Stimulated activated CD4-positive, alpha-beta T cell treated with anti-CD3 and anti-CD28 coated beads, Interleukin-1b, Interleukin-23, amount 100 ng/mL, for 1 hour (primary cell): ENCODE data around the gene MRAP2.
"Not testable (repeated sequence)": the region's sequence is repeated elsewhere in the genome, so short reads cannot be mapped to it uniquely, and the experiment has no call there.

Source experiments
- DNase-seq, 2 donors: peaks; one replicate each; pipeline ENCODE4 v3.0.0-alpha.2; 2020; ENCODE audit warnings: low read depth in 2 of 2

Gene MRAP2

GRCh38 chr6:84077645-84078044 is 44.1 kb downstream of the MRAP2 start:
- no peak for DNase-seq

DNA sequence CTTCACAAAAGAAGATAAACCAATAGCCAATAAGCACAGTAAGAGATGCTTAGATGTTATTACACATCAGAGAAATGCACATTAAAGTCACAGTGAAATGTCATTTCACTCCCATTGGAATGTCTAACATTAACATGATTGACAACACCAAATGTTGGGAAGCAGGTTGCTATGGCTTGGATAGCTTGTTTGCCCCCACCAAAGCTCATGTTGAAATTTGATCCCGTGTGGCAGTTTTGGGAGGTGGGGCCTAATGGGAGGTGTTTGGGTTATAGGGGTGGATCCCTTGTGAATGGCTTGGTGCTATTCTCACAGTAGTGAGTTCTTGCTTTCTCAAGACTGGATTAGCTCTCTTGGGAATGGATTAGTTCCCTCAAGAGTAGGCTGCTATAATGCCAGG is 44.8 kb downstream of the MRAP2 start:
- DNase-seq = no peak

DNA sequence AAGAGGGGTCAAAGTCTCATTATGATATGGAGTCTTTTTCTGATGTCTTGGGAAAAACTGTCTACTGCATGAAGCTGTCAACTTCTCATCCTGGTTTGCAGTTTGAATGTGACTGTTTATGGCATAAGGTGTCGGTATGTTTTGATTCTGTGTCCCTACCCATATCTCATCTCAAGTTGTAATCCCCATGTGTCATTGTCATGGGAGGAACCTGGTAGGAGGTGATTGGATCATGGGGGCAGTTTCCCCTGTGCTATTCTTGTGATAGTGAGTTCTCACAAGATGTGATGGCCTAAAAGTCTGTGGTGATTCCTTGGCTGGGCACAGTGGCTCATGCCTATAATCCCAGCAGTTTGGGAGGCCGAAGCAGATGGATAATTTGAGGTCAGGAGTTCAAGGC is 47.6 kb downstream of the MRAP2 start:
- no peak for DNase-seq

DNA sequence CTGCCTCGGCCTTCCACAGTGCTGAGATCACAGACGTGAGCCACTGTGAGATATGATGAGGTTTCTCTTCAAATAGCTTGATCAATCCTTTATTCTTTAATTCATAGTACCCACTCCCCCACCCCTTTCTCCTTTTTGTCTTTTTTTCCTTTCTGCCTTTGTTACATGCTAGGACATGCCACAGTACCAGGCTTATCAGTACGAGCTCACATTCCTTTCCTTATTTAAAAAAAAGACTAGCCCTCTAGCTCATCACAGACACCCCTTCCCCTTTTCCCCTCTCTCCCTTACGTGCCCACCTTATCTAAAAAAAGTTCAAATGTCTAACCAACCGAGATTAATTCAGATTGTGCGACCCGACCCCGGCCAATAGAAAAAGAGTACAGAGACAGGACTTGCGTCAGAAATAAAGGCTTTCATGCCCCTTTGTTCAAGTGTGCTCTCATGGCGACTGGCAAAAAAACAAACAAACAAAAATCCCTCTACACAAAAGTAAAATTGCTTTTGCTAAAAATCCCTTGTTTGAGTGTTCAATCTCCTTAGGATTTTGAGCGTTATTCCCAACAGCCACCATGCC is 49.2 kb downstream of the MRAP2 start:
- no peak for DNase-seq

GRCh38 chr6:84084705-84085104 is 51.1 kb downstream of the MRAP2 start:
- DNase-seq = not testable (repeated sequence)

GRCh38 chr6:84086056-84086455 is 52.5 kb downstream of the MRAP2 start:
- DNase-seq = no peak

- DNase-seq = no peak
These were observed 53.2 kb downstream of the MRAP2 start for GRCh38 chr6:84086545-84087429.

- no peak for DNase-seq
These were observed 55.5 kb downstream of the MRAP2 start for GRCh38 chr6:84089081-84089480.

- no peak for DNase-seq
These were observed 56.0 kb downstream of the MRAP2 start for GRCh38 chr6:84089552-84089951.

DNA sequence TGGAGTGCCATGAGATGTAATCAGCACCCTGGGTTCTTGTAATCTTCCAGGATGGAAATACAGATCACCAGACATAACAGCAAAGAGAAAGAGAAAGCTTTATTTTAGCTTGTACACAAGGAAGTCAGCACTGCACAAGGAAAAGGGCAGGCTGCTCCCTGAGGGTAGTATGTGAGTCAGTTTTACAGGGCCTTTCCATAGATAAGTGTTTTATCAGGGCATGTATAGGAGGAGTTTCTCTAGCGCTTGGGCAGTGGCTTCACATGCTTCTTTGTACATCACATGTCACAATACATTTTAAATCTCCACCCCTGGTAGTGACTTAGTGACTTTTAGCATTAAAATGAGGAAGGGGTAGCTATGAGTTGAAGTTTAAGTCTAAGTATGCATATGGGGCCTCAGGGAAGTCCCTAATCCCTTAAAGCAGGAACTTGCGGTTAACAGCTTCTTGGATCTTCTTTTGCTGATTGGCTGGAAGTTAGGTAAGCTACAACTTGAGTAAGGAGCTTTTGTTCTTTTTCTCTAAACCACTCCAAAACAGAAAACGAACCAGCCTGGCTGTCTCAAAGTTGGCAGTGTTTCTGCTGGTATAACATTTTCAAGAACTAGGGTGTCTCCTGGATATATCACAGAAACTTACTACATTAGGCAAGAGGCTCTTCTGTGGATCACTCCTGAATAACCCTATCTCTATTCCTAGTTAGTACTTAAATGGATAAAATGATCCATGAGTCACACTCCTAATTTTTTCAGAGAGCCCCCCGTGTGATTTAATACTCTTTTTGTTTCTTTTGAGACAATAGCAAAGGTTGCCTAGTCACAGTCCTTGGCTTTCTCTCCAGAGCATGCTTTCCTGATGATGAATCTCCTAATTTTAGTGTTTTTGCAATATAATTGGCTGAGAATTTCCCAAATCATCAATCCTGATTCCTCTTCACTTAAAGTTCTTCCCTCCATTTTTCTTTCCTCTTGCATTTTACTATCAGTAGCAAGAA is 60.2 kb downstream of the MRAP2 start:
- no peak for DNase-seq

DNA sequence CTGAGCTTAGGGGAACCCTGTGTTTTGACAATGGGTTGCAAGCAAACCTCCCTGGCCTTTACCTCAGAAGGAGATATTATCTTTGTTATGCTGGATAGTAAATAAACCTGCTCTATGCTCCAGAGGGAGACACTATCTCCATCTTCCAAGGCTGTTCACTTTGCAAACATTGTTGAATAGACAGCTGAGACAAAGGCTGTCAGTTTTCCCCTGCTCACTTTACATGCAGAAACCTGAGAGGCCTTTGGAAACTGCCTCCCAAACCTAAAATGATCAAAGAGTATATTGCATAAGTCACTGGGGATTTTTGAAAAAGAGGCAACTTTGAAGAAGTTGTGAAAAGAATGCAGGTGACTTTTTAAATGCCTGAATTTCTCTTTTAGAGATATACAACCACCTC is 61.6 kb downstream of the MRAP2 start:
- DNase-seq = no peak

GRCh38 chr6:84103029-84103428 is 69.5 kb downstream of the MRAP2 start:
- DNase-seq = no peak

DNA sequence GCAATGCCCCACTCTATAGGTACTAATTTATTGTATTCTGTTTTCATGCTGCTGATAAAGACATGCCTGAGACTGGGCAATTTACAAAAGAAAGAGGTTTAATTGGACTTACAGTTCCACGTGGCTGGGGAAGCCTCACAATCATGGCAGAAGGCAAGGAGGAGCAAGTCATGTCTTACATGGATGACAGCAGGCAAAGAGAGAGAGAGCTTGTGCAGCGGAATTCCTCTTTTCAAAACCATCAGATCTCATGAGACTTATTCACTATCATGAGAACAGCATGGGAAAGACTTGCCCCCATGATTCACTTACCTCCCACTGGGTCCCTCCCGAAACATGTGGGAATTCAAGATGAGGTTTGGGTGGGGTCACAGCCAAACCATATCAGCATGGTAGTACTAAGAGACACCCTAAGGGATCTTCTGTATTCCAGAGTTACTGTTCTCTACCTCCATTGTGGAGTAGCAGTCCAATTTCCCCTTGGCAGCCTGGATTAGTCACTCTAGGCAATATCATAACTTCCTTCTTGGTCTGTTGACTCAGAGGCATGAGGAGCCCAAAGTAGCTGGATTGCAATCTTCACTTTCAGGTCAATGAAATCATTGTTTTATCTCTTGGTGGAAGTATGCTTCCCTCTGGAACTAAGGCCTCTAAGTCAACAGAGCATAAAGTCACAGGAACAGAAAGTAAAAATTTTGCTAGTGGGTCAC is 71.8 kb downstream of the MRAP2 start:
- DNase-seq = not testable (repeated sequence)

GRCh38 chr6:84107495-84107894 is 73.9 kb downstream of the MRAP2 start:
- no peak for DNase-seq

DNA sequence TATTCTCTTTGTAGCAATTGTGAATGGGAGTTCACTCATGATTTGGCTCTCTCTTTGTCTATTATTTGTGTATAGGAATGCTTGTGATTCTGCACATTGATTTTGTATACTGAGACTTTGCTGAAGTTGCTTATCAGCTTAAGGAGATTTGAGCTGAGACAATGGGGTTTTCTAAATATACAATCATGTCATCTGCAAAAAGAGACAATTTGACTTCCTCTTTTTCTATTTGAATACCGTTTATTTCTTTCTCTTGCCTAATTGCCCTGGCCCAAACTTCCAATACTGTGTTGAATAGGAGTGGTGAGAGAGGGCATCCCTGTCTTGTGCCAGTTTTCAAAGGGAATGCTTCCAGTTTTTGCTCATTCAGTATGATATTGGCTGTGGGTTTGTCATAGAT is 77.8 kb downstream of the MRAP2 start:
- not testable (repeated sequence) for DNase-seq

DNA sequence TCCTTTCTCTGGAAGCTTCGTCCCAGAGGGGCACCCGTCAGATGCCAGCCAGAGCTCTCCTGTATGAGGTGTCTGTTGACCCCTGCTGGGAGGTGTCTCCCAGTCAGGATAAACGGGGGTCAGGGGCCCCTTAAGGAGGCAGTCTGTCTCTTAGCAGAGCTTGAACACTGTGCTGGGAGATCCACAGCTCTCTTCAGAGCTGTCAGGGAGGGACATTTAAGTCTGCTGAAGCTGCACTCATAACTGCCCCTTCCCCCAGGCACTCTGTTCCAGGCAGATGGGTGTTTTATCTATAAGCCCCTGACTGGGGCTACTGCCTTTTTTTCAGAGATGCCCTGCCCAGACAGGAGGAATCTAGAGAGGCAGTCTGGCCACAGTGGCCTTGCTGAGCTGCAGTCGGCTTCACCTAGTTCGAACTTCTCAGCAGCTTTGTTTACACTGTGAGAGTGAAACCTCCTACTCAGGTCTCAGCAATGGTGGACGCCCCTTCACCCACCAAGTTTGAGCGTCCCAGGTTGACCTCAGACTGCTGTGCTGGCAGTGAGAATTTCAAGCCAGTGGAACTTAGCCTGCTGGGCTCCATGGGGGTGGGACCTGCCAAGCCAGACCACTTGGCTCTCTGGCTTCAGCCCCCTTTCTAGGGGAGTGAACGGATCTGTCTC is 81.5 kb downstream of the MRAP2 start:
- DNase-seq = not testable (repeated sequence)

DNA sequence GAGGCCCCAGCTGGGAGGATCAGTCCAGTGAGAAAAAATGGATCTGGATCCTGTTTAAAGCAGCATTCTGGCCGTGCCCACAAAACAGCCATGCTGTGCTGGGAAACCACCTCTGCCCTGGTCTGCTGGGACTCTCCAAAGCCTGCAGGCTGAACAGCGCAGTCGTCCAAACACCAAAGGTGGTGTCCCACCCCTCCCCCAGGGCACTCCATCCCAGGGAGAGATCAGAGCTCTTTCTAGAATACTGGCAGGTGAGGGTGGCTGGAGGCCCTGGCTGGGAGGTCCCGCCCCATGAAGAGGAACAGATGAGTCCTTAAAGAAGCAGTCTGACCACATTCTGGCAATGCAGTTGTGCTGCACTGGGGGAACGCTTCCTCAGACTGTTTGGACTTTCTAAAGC is 84.6 kb downstream of the MRAP2 start:
- DNase-seq = no peak

GRCh38 chr6:84119277-84119676 is 85.7 kb downstream of the MRAP2 start:
- no peak for DNase-seq

- no peak for DNase-seq
These were observed 89.6 kb downstream of the MRAP2 start for GRCh38 chr6:84123186-84123585.

- DNase-seq = not testable (repeated sequence)
These were observed 96.0 kb downstream of the MRAP2 start for GRCh38 chr6:84129588-84129987.

DNA sequence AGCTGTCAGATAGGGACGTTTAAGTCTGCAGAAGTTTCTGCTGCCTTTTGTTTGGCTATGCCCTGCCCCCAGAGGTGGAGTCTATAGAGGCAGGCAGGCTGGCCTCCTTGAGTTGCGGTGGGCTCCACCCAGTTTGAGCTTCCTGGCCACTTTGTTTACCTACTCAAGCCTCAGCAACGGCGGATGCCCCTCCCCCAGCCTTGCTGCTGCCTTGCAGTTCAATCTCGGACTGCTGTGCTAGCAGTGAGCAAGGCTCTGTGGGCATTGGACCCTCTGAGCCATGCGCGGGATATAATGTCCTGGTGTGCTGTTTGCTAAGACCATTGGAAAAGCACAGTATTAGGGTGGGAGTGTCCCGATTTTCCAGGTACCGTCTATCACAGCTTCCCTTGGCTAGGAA is 99.8 kb downstream of the MRAP2 start:
- DNase-seq = not testable (repeated sequence)
